HCT116 (cell line): Measurements from ENCODE around the gene IL17REL. TPM values are rescaled to one million over a fixed set of nuclear protein-coding genes. Genes with fewer than 3 reads are reported as not detected.

Source experiments
- ATAC-seq: fragments of 200-7000 bp; cut with Tn5 transposase; 2 replicates; pipeline ENCODE4 v1.9.1; 2020; ENCODE audit warnings: mild to moderate bottlenecking, moderate library complexity
- BruUV-seq: library from RNA; stranded (reverse); fragments of 400-500 nt; replicated peaks from 2 replicates; lab custom pipeline; 2021; lab: Mats Ljungman, UMichigan
- CTCF ChIA-PET: fragments of 300-600 bp; sonication (Branson Sonifier 250); formaldehyde crosslinking; loops from one replicate; lab custom pipeline; 2021; ENCODE audit warnings: antibody characterized with exemption; lab: Charles Lee
- POLR2A ChIA-PET: fragments of 300-600, 350-600 bp; sonication (Branson Sonifier 250); formaldehyde crosslinking; loops from one replicate; lab custom pipeline; 2021; ENCODE audit warnings: antibody characterized with exemption; lab: Charles Lee
- RAD21 ChIA-PET, 2 experiments: fragments of 300-600 bp; sonication (Branson Sonifier 250); formaldehyde crosslinking; loops; one replicate each; lab custom pipeline; 2023; ENCODE audit warnings: low total read pairs in 2 of 2; ENCODE audit not compliant: uncharacterized antibody in 2 of 2, unreplicated experiment in 2 of 2, low non-redundant PET in 1 of 2; lab: Charles Lee
- DNase-seq: peaks from one replicate; pipeline ENCODE4 v3.0.0-alpha.2; 2010; ENCODE audit warnings: low read depth, low spot score
- H2AFZ ChIP-seq: fragments of 200-600 bp; shearing (Covaris generic), sonication (generic); 2 replicates; pipeline ENCODE4 v1.6.1; 2017; ENCODE audit warnings: low read depth, mixed run types, mixed read lengths, antibody characterized with exemption, low read length; ENCODE audit not compliant: poor library complexity, severe bottlenecking
- H3K27ac ChIP-seq: 2 replicates; pipeline ENCODE4 v1.5.1; 2012; ENCODE audit warnings: low read depth, low read length
- H3K27me3 ChIP-seq: fragments of 200-600 bp; sonication (generic); 2 replicates; pipeline ENCODE4 v1.6.1; 2016; ENCODE audit warnings: mixed run types, low read length, mixed read lengths; ENCODE audit not compliant: insufficient read depth
- H3K36me3 ChIP-seq, 2 experiments: fragments of 200-500 bp in 1 of 2; fragments of 200-600 bp in 1 of 2; sonication (Bioruptor generic) in 1 of 2; sonication (generic) in 1 of 2; 2 replicates each; pipeline versions ENCODE4 v1.5.1 to v1.6.1; 2014 to 2016; ENCODE audit warnings: low read length in 2 of 2, inconsistent platforms in 1 of 2, mixed read lengths in 1 of 2, mixed run types in 1 of 2; ENCODE audit not compliant: insufficient read depth in 2 of 2, control insufficient read depth in 1 of 2
- H3K4me1 ChIP-seq, 2 experiments: fragments of 200-600 bp in 1 of 2; sonication (generic) in 1 of 2; 2 replicates each; pipeline versions ENCODE4 v1.5.1 to v1.6.1; 2012 to 2017; ENCODE audit warnings: low read length in 2 of 2, inconsistent platforms in 1 of 2, mild to moderate bottlenecking in 1 of 2, mixed read lengths in 1 of 2, mixed run types in 1 of 2, moderate library complexity in 1 of 2; ENCODE audit not compliant: insufficient read depth in 2 of 2, control insufficient read depth in 1 of 2
- H3K4me2 ChIP-seq: fragments of 200-600 bp; sonication (generic); 2 replicates; pipeline ENCODE4 v1.6.1; 2017; ENCODE audit warnings: mixed run types, low read length, mixed read lengths
- H3K4me3 ChIP-seq, 2 experiments: fragments of 200-600 bp in 1 of 2; sonication (generic) in 1 of 2; replicated peaks in 1 of 2; 2 replicates each; pipeline ENCODE4 v1.5.1; 2011 to 2016; ENCODE audit warnings: low read length in 2 of 2, control low read depth in 1 of 2, low read depth in 1 of 2, mild to moderate bottlenecking in 1 of 2, mixed read lengths in 1 of 2, mixed run types in 1 of 2
- H3K79me2 ChIP-seq: fragments of 200-600 bp; sonication (generic); 2 replicates; pipeline ENCODE4 v1.6.1; 2017; ENCODE audit warnings: mild to moderate bottlenecking, mixed run types, low read length, moderate library complexity, mixed read lengths; ENCODE audit not compliant: insufficient read depth
- H3K9ac ChIP-seq: fragments of 200-600 bp; sonication (generic); 2 replicates; pipeline ENCODE4 v1.6.1; 2016; ENCODE audit warnings: low read length, mixed read lengths
- H3K9me2 ChIP-seq: fragments of 200-600 bp; sonication (generic), shearing (Covaris generic); 2 replicates; pipeline ENCODE4 v1.6.1; 2017; ENCODE audit warnings: mixed run types, mild to moderate bottlenecking, moderate library complexity; ENCODE audit not compliant: insufficient read depth
- H3K9me3 ChIP-seq, 2 experiments: fragments of 200-500 bp in 1 of 2; fragments of 200-600 bp in 1 of 2; sonication (Bioruptor generic) in 1 of 2; sonication (generic) in 1 of 2; 2 replicates each; pipeline ENCODE4 v1.6.1; 2014 to 2017; ENCODE audit warnings: low read length in 2 of 2, mixed read lengths in 2 of 2, inconsistent platforms in 1 of 2, low read depth in 1 of 2, mild to moderate bottlenecking in 1 of 2, mixed run types in 1 of 2, moderate library complexity in 1 of 2; ENCODE audit not compliant: control insufficient read depth in 1 of 2, insufficient read depth in 1 of 2
- H4K20me1 ChIP-seq: fragments of 200-600 bp; sonication (generic), shearing (Covaris generic); 2 replicates; pipeline ENCODE4 v1.6.1; 2017; ENCODE audit warnings: mixed run types, mild to moderate bottlenecking, moderate library complexity; ENCODE audit not compliant: insufficient read depth
- CBX3 ChIP-seq: IDR thresholded peaks from 2 replicates; pipeline ENCODE4 v1.6.1; 2012; ENCODE audit warnings: low read depth
- EZH2 ChIP-seq: fragments of 200-600 bp; sonication (generic); IDR thresholded peaks from 2 replicates; pipeline ENCODE4 v1.6.1; 2017; ENCODE audit warnings: antibody characterized with exemption, mixed run types
- FOSL1 ChIP-seq: IDR thresholded peaks from 2 replicates; pipeline ENCODE4 v1.6.1; 2012; ENCODE audit warnings: low read depth
- JUND ChIP-seq: IDR thresholded peaks from 2 replicates; pipeline ENCODE4 v1.6.1; 2012
- POLR2A ChIP-seq: IDR thresholded peaks from 2 replicates; pipeline ENCODE4 v1.7.0; 2011; ENCODE audit warnings: borderline replicate concordance; ENCODE audit not compliant: insufficient read depth, insufficient read length; ENCODE audit errors: extremely low read depth
- ZNF274 ChIP-seq: fragments of 200-500 bp; sonication (Bioruptor generic); IDR thresholded peaks from 2 replicates; pipeline ENCODE4 v1.6.1; 2014; ENCODE audit warnings: mild to moderate bottlenecking, low read depth, low read length, inconsistent platforms
- intact Hi-C: fragments of 100-400 bp; cut with micrococcal nuclease; formaldehyde crosslinking; loops from 2 replicates; pipeline ENCODE4 v1.10.0; 2022
- total RNA-seq: library from RNA; stranded (reverse); gene quantifications from one replicate; pipeline ENCODE4 v1.2.1, GENCODE V29; 2021; ENCODE audit not compliant: unreplicated experiment
- TF ChIP-seq, protein P1 (sequence below): IDR thresholded peaks from 2 replicates; pipeline ENCODE4 v1.6.1; 2012

Gene IL17REL
- total RNA-seq, 1 experiment from 2014 or later = not detected

GRCh38 chr22:50009251-50009650 lies 3.3 kb downstream of the IL17REL start:
- no peaks in the 10 kb centered on the region for H3K4me1 ChIP-seq
- no peaks in the 10 kb centered on the region for H3K9me2 ChIP-seq
- H3K9ac ChIP-seq = no peak overlapping the region
- ATAC-seq = no peak
- TF ChIP-seq, protein P1, sequence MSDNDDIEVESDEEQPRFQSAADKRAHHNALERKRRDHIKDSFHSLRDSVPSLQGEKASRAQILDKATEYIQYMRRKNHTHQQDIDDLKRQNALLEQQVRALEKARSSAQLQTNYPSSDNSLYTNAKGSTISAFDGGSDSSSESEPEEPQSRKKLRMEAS = no peak
- TF ChIP-seq CBX3 = no peak
- TF ChIP-seq FOSL1 = no peak
- no peak for TF ChIP-seq ZNF274
- TF ChIP-seq POLR2A = no peak
- no peak for TF ChIP-seq EZH2
- TF ChIP-seq JUND = no peak
- TF ChIP-seq, all 23 proteins: peak for 0
- ChIA-PET RAD21 (no interaction called here), POLR2A (no interaction called here), CTCF (no interaction called here)
- H3K4me3 ChIP-seq = no peak overlapping the region
- no peaks in the 10 kb centered on the region for H3K36me3 ChIP-seq
- H3K27ac ChIP-seq = no peak overlapping the region
- H3K27me3 ChIP-seq = no peaks in the 10 kb centered on the region
- no peak overlapping the region for H3K4me2 ChIP-seq
- DNase-seq = no peak
- intact Hi-C loops = no loop called here
- no peaks in the 10 kb centered on the region for H3K79me2 ChIP-seq
- BruUV-seq = no TSS peak
- H3K9me3 ChIP-seq = no peaks in the 10 kb centered on the region
- H2AFZ ChIP-seq = no peak overlapping the region
- no peaks in the 10 kb centered on the region for H4K20me1 ChIP-seq

DNA sequence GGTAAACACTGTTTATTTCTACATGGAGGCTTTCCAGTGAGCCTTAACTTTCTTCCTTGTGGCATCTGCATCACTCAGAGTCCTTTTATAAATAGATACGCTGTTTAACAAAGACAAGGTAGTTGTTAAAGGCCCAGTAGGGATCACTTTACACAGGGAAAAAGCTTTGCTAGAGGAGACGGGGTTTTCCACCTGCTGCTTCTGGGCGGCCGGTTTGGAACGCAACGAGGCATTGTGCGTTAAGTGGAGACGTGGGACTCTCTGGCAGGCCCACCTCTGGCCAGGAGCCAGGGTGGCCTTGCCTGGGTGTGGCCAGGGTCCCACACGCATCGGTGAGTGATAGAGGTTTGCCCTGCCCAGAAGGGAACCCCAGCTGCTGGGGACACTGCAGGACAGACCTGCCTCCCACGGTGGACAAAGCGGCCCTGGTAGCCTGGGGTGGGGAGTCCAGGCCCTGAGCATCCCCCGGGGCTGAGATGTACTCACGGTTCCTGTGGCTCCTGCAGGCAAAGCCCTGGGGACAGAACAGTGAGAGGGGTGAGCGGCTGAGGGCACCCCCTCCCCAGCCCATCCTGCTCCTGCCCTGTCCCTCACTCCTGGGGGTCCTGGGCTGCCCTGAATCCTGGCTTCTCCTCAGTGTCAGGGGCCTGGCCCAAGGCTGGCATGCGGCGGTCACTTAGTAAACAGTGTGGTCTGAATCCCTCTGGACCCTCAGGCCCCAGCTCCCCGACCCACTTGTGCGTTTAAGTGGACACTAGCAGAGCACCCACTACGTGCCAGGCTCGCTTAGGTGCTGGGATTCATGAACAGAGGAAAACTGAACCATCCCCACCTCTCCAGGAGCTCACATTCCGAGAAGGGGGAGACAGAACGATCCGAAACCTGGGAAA lies 4.2 kb downstream of the IL17REL start:
- no TSS peak for BruUV-seq
- no peak overlapping the region for H3K9ac ChIP-seq
- H3K9me3 ChIP-seq = no peaks in the 10 kb centered on the region
- POLR2A ChIA-PET = no interaction called here
- RAD21 ChIA-PET = no interaction called here
- DNase-seq = no peak
- H3K4me3 ChIP-seq = no peak overlapping the region
- intact Hi-C loops = no loop called here
- no peak for TF ChIP-seq CBX3
- TF ChIP-seq, all 23 proteins: peak for 0
- Histone ChIP-seq H2AFZ (no peak overlapping the region), H3K79me2 (no peaks in the 10 kb centered on the region), H3K9me2 (no peaks in the 10 kb centered on the region), H3K27me3 (no peaks in the 10 kb centered on the region), H3K27ac (no peak overlapping the region), H3K36me3 (no peaks in the 10 kb centered on the region), H4K20me1 (no peaks in the 10 kb centered on the region), H3K4me2 (no peak overlapping the region), H3K4me1 (no peaks in the 10 kb centered on the region)
- ATAC-seq = no peak
- CTCF ChIA-PET = no interaction called here
